Lower lobe of right lung (tissue), 2 donors: ENCODE measurements around the gene ADGRB2. TPM values are rescaled to one million over a fixed set of nuclear protein-coding genes. Genes with fewer than 3 reads are reported as not detected.

Experiments
- ATAC-seq, 2 donors: fragments of 200-7000 bp; cut with Tn5 transposase; one replicate each; pipeline ENCODE4 v1.9.1; 2020 to 2022; ENCODE audit warnings: mild to moderate bottlenecking in 2 of 2, moderate library complexity in 2 of 2
- DNase-seq: peaks from one replicate; pipeline ENCODE4 v3.0.0-alpha.2; 2020
- H3K27ac ChIP-seq: fragments of 200-600 bp; one replicate; pipeline ENCODE4 v1.8.0; 2022
- H3K27me3 ChIP-seq: fragments of 200-600 bp; one replicate; pipeline ENCODE4 v1.8.0; 2022; ENCODE audit warnings: low read depth
- H3K36me3 ChIP-seq: fragments of 200-600 bp; one replicate; pipeline ENCODE4 v1.8.0; 2022; ENCODE audit warnings: mild to moderate bottlenecking
- H3K4me1 ChIP-seq: fragments of 200-600 bp; one replicate; pipeline ENCODE4 v1.8.0; 2022
- H3K4me3 ChIP-seq: fragments of 200-600 bp; one replicate; pipeline ENCODE4 v1.8.0; 2022; ENCODE audit warnings: mild to moderate bottlenecking
- H3K9me3 ChIP-seq: fragments of 200-600 bp; one replicate; pipeline ENCODE4 v1.8.0; 2022
- CTCF ChIP-seq: fragments of 200-600 bp; IDR thresholded peaks from one replicate; pipeline ENCODE4 v1.8.0; 2022; ENCODE audit warnings: antibody characterized with exemption, mild to moderate bottlenecking
- intact Hi-C: fragments of 100-400 bp; cut with DNase I; formaldehyde crosslinking; loops from one replicate; pipeline ENCODE4 v1.11.0; 2022
- total RNA-seq: library from RNA; stranded (reverse); fragmentation: NEBNext Ultra II Directional; extraction: Animal tissue kit (Norgen Biotek cat#: 25700); gene quantifications from one replicate; pipeline ENCODE4 v1.2.1, GENCODE V29; 2021
- donor health status: DM: no; HTN: yes; CAD: no; lungs with severe emphysema.

ADGRB2 gene
- total RNA-seq, 1 donor from 2014 or later: 1.1 TPM

- Histone ChIP-seq H3K4me3 (no peak overlapping the region), H3K27ac (no peak overlapping the region), H3K9me3 (no peaks in the 10 kb centered on the region), H3K4me1 (no peaks in the 10 kb centered on the region), H3K27me3 (peaks cover 4% of the 10 kb centered on the region), H3K36me3 (no peaks in the 10 kb centered on the region)
- no peak for TF ChIP-seq CTCF
- intact Hi-C loops: no loop called here
- no peak for DNase-seq
- ATAC-seq: no peak
Observed at GRCh38 chr1:31801458-31801857, 37.3 kb upstream of the ADGRB2 start.

GRCh38 chr1:31800674-31800967 is 36.5 kb upstream of the ADGRB2 start:
- Histone ChIP-seq H3K4me3 (no peak overlapping the region), H3K4me1 (no peaks in the 10 kb centered on the region), H3K27me3 (peaks cover 4% of the 10 kb centered on the region), H3K36me3 (no peaks in the 10 kb centered on the region), H3K9me3 (no peaks in the 10 kb centered on the region), H3K27ac (no peak overlapping the region)
- intact Hi-C loops: no loop called here
- TF ChIP-seq CTCF: no peak
- no peak for DNase-seq
- no peak for ATAC-seq

- H3K9me3 ChIP-seq: no peaks in the 10 kb centered on the region
- H3K27me3 ChIP-seq: peaks cover 4% of the 10 kb centered on the region
- H3K4me1 ChIP-seq: no peaks in the 10 kb centered on the region
- DNase-seq (peak; percentile 54), ATAC-seq (peak; percentile 25 to 26)
- H3K4me3 ChIP-seq: no peak overlapping the region
- intact Hi-C loops: no loop called here
- no peaks in the 10 kb centered on the region for H3K36me3 ChIP-seq
- H3K27ac ChIP-seq: no peak overlapping the region
- no peak for TF ChIP-seq CTCF
Observed at GRCh38 chr1:31799895-31800673, 35.9 kb upstream of the ADGRB2 start.

GRCh38 chr1:31799196-31799894 is 35.2 kb upstream of the ADGRB2 start:
- ATAC-seq (peak; percentile 6 to 20), DNase-seq (no peak)
- Histone ChIP-seq H3K4me3 (no peak overlapping the region), H3K9me3 (no peaks in the 10 kb centered on the region), H3K4me1 (no peaks in the 10 kb centered on the region), H3K27ac (no peak overlapping the region), H3K27me3 (peaks cover 4% of the 10 kb centered on the region), H3K36me3 (no peaks in the 10 kb centered on the region)
- no peak for TF ChIP-seq CTCF
- intact Hi-C loops: no loop called here

GRCh38 chr1:31798433-31799195 is 34.5 kb upstream of the ADGRB2 start:
- DNase-seq (peak; percentile 69), ATAC-seq (peak; percentile 64 to 67)
- Histone ChIP-seq H3K9me3 (no peaks in the 10 kb centered on the region), H3K4me3 (peak overlapping the region; percentile 9), H3K36me3 (no peaks in the 10 kb centered on the region), H3K27ac (no peak overlapping the region), H3K27me3 (peaks cover 4% of the 10 kb centered on the region), H3K4me1 (no peaks in the 10 kb centered on the region)
- no peak for TF ChIP-seq CTCF
- intact Hi-C loops: no loop called here
